ENCODE measurements around the gene RERE. TPM values are rescaled to one million over a fixed set of nuclear protein-coding genes. Genes with fewer than 3 reads are reported as not detected.
A peak's percentile ranks its signal among the peaks of the same experiment; 100 is the strongest.
"Not testable (repeated sequence)": the region's sequence is repeated elsewhere in the genome, so short reads cannot be mapped to it uniquely, and the experiment has no call there.

The RERE gene
- total RNA-seq, 1 donor from 2014 or later = 124 TPM

DNA sequence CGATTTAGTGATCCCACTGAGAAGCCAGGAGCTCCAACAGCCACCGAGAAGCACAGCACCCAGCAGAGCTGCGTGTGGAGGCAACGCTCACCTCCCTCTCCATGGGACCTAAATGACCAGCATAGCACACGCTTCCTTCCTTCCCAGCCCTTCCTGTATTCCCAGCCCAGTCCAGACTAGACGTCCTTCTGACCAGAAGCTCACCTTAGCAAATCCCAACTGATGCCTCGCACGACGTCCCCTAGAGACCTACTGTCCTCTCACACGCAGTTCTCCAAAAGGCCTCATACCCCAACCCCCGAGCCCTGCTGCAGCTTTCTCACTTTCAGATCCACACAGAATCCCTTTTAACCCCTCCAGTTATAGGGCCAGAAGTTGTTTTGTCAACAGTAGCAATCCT, 367.1 kb downstream of the RERE start:
- TF ChIP-seq CTCF (IDR thresholded peaks at IDR 0.05; ENCODE audit: insufficient read depth, low read depth, low read length) (no peak), EZH2 (IDR thresholded peaks at IDR 0.05; ENCODE audit: insufficient read depth, low read length) (no peak)
- H3K27ac Mint-ChIP-seq (ENCODE audit: unreplicated experiment) = no peak overlapping the region
- Histone ChIP-seq H3K9ac (ENCODE audit: low read length) (no peak overlapping the region), H3K27ac (ENCODE audit: low read depth, low read length) (no peak overlapping the region), H3K79me2 (ENCODE audit: insufficient read depth, low read length) (peaks cover 3% of the 10 kb centered on the region), H2AFZ (ENCODE audit: low read depth, low read length) (no peak overlapping the region), H4K20me1 (ENCODE audit: insufficient read depth, low read length) (peaks cover 11% of the 10 kb centered on the region), H3K27me3 (ENCODE audit: insufficient read depth, low read length) (no peaks in the 10 kb centered on the region), H3K4me2 (ENCODE audit: low read length) (no peak overlapping the region), H3K9me3 (ENCODE audit: insufficient read depth, low read depth, low read length) (no peaks in the 10 kb centered on the region), H3K36me3 (ENCODE audit: insufficient read depth, low read length) (no peaks in the 10 kb centered on the region), H3K4me3 (ENCODE audit: insufficient read depth, low read depth, low read length) (no peak overlapping the region), H3K4me1 (ENCODE audit: insufficient read depth, low read length) (peaks cover 5% of the 10 kb centered on the region)
- H3K4me1 Mint-ChIP-seq (ENCODE audit: low read depth, unreplicated experiment) = peaks cover 14% of the 10 kb centered on the region
- H3K4me3 Mint-ChIP-seq (ENCODE audit: unreplicated experiment) = no peak overlapping the region
- no peak for DNase-seq (ENCODE audit: low read depth)
- no peak for FAIRE-seq
- no peaks in the 10 kb centered on the region for H3K27me3 Mint-ChIP-seq (ENCODE audit: low read depth, unreplicated experiment)
- no peaks in the 10 kb centered on the region for H3K9me3 Mint-ChIP-seq (ENCODE audit: unreplicated experiment)
- H3K36me3 Mint-ChIP-seq (ENCODE audit: low read depth, unreplicated experiment) = peaks cover 12% of the 10 kb centered on the region

DNA sequence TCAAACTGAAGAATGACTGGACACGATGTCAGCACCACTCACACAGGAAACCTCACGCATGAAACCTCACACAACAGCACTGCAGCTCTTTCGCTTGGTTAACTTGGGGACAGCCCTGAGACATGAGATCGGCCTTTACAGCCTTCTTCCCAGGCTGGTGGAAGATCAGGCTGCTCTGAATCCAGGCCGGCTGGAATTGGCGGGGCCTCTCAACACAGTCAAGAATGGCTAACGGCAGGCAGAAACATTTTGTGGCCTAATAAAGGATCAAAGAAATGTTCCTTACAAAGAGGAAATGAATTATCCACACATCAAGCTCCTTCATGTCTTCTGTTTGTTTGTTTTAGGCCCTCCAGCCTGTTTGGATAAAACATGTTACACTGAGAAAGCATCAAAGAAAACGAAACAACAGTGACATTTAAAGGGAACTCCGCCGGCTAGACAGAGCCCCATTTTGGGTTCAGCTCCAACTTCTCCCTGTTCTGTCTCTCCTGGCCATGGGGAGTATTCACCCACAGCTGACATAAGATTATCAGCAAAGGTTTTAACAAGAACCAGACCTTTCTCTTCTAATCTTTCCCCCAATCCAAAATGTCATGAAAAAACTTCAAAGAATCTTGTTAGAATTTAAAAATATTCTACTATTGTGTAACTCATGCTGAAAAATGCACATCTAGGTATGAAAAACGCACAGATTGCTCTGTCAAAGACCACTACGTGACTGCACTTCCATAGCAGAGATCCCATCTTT, 368.4 kb downstream of the RERE start:
- Histone ChIP-seq H3K27me3 (ENCODE audit: insufficient read depth, low read length) (no peaks in the 10 kb centered on the region), H3K36me3 (ENCODE audit: insufficient read depth, low read length) (no peaks in the 10 kb centered on the region), H3K4me3 (ENCODE audit: insufficient read depth, low read depth, low read length) (peak overlapping the region; percentile 10), H3K27ac (ENCODE audit: low read depth, low read length) (peak overlapping the region; percentile 2), H3K79me2 (ENCODE audit: insufficient read depth, low read length) (peaks cover 3% of the 10 kb centered on the region), H3K9me3 (ENCODE audit: insufficient read depth, low read depth, low read length) (no peaks in the 10 kb centered on the region), H4K20me1 (ENCODE audit: insufficient read depth, low read length) (peaks cover 9% of the 10 kb centered on the region), H2AFZ (ENCODE audit: low read depth, low read length) (no peak overlapping the region), H3K4me2 (ENCODE audit: low read length) (peak overlapping the region; percentile 76), H3K9ac (ENCODE audit: low read length) (peak overlapping the region; percentile 25), H3K4me1 (ENCODE audit: insufficient read depth, low read length) (peaks cover 5% of the 10 kb centered on the region)
- FAIRE-seq (no peak), DNase-seq (ENCODE audit: low read depth) (peak; percentile 18)
- TF ChIP-seq EZH2 (IDR thresholded peaks at IDR 0.05; ENCODE audit: insufficient read depth, low read length) (no peak), CTCF (IDR thresholded peaks at IDR 0.05; ENCODE audit: insufficient read depth, low read depth, low read length) (no peak)
- no peak overlapping the region for H3K27ac Mint-ChIP-seq (ENCODE audit: unreplicated experiment)
- no peaks in the 10 kb centered on the region for H3K9me3 Mint-ChIP-seq (ENCODE audit: unreplicated experiment)
- no peak overlapping the region for H3K4me3 Mint-ChIP-seq (ENCODE audit: unreplicated experiment)
- peaks cover 13% of the 10 kb centered on the region for H3K36me3 Mint-ChIP-seq (ENCODE audit: low read depth, unreplicated experiment)
- peaks cover 10% of the 10 kb centered on the region for H3K4me1 Mint-ChIP-seq (ENCODE audit: low read depth, unreplicated experiment)
- no peaks in the 10 kb centered on the region for H3K27me3 Mint-ChIP-seq (ENCODE audit: low read depth, unreplicated experiment)

GRCh38 chr1:8448505-8448904, 368.9 kb downstream of the RERE start:
- not testable (repeated sequence) for DNase-seq (ENCODE audit: low read depth); H3K9me3 ChIP-seq (ENCODE audit: insufficient read depth, low read depth, low read length); H3K79me2 ChIP-seq (ENCODE audit: insufficient read depth, low read length); H3K9me3 Mint-ChIP-seq (ENCODE audit: unreplicated experiment); H3K4me3 Mint-ChIP-seq (ENCODE audit: unreplicated experiment); H3K36me3 ChIP-seq (ENCODE audit: insufficient read depth, low read length); H4K20me1 ChIP-seq (ENCODE audit: insufficient read depth, low read length); FAIRE-seq; H3K27me3 ChIP-seq (ENCODE audit: insufficient read depth, low read length); H3K27me3 Mint-ChIP-seq (ENCODE audit: low read depth, unreplicated experiment); H3K4me3 ChIP-seq (ENCODE audit: insufficient read depth, low read depth, low read length); H3K4me1 ChIP-seq (ENCODE audit: insufficient read depth, low read length); H3K27ac Mint-ChIP-seq (ENCODE audit: unreplicated experiment); H2AFZ ChIP-seq (ENCODE audit: low read depth, low read length)
- Mint-ChIP-seq H3K4me1 (ENCODE audit: low read depth, unreplicated experiment) (peaks cover 10% of the 10 kb centered on the region), H3K36me3 (ENCODE audit: low read depth, unreplicated experiment) (peaks cover 13% of the 10 kb centered on the region)
- Histone ChIP-seq H3K4me2 (ENCODE audit: low read length) (peak overlapping the region; percentile 76), H3K27ac (ENCODE audit: low read depth, low read length) (peak overlapping the region; percentile 2), H3K9ac (ENCODE audit: low read length) (peak overlapping the region; percentile 25)
